GM12865 (cell line): ENCODE measurements around the gene RNF223.
"Not testable (repeated sequence)": the region's sequence is repeated elsewhere in the genome, so short reads cannot be mapped to it uniquely, and the experiment has no call there.

Experiments used
- DNase-seq: peaks from one replicate; pipeline ENCODE4 v3.0.0; 2010; ENCODE audit warnings: low read depth
- H3K4me3 ChIP-seq: 2 replicates; pipeline ENCODE4 v1.5.1; 2011; ENCODE audit warnings: mild to moderate bottlenecking, low read depth, low read length, control low read depth
- CTCF ChIP-seq: IDR thresholded peaks from 2 replicates; pipeline ENCODE4 v1.5.1; 2011; ENCODE audit warnings: low read length, control low read depth, low read depth, inconsistent platforms; ENCODE audit not compliant: insufficient read depth; ENCODE audit errors: missing control alignments

Gene RNF223

GRCh38 chr1:1081311-1082238 lies 7.5 kb upstream of the RNF223 start:
- no peak overlapping the region for H3K4me3 ChIP-seq
- TF ChIP-seq CTCF, result no peak
- DNase-seq, result no peak

DNA sequence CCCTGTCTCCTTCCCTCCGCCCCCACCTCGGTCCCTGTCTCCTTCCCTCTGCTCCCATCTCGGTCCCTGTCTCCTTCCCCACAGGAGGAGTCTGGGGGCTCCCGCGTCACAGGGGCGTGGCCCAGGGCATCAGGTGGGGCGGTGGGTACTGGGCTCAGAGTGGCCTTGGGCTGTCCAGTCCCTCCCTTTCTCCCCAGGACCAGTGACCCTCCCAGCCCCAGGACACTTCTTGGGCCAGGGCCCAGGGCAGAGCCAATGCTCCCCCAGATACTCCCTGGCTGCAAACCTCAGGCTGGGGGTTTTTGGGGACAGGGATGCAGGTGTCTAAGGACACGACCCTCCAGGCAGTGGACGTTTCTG lies 6.8 kb upstream of the RNF223 start:
- DNase-seq, result no peak
- no peak for TF ChIP-seq CTCF

GRCh38 chr1:1080122-1080757 lies 6.1 kb upstream of the RNF223 start:
- H3K4me3 ChIP-seq, result no peak overlapping the region; the same call in 1 of the 2 replicates
- TF ChIP-seq CTCF, result no peak
- no peak for DNase-seq

More for the DNA sequence above, 6.8 kb upstream of the RNF223 start:
- H3K4me3 ChIP-seq, result no peak overlapping the region

DNA sequence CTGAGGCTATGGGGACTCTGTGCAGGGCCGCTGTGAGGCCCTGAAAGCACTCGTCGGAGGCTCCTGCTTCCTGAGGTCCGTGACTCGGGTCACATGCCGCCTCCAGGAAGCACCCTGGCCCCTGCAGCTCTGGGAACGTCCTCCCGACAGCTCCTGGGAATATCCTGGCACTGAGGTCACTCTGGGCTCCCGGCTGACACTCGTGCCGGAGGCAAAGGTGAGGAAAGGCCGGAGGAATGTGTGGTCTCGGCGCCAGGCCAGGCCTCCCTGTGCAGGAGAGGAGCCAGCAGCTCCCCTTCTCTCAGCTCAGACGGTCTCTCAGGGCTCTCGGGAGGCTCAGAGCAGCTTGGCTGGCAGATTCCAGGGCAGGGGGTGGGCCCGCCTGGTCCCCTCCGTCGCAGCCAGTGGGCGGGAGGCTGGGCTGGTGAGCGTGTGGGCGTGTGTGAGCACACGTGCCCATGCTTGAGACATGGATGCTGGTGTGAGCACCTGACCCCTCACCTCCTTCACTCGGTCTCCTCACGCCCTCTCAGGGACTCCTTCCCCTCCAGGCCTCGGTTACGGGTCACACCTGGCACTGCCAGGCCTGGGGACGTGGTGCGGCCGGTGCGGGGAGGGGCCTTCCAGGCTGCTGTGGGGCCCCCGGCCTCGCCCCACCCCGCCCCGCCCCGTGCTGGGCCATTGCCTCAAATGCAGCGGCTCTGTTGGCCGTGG lies 5.5 kb upstream of the RNF223 start:
- TF ChIP-seq CTCF, result no peak
- DNase-seq, result peak; percentile 55
- peak overlapping the region; percentile 28 for H3K4me3 ChIP-seq

- not testable (repeated sequence) for H3K4me3 ChIP-seq, DNase-seq
Observed at GRCh38 chr1:1077396-1077795, 3.3 kb upstream of the RNF223 start.

DNA sequence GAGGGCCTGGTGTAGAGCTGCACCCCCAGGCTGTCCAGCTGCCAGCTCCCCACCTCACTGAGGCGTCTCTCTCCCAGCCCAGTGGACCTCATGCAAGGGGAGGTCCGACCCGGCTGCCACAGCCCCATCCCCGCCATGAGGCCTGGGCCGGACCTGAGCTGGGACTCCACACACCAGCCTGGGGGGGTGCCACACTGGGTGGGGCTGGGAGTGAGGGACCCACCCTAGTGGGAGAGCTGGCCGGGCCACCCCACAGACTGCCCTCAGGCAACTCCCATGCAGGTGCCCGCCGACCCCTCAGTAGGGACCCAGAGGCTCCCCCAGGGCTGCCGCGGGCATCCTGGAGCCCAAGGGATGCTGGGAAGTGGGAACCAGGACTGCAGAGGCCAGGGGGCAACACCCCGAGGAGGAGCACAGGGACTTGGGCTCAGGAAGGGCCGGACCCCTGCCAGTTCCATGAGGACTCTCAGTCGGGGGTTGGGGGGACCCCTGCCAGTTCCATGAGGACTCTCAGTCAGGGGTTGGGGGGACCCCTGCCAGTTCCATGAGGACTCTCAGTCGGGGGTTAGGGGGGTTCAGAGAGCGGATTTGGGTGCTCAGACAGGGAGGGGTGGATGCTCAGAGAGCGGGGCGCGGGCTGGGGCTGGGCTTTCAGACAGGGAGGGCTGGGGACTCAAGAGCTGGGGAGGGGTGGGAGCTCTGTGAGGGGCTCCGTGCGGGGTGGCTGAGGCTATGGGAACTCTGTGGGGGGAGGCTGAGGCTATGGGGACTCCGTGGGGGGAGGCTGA lies 1.2 kb upstream of the RNF223 start:
- H3K4me3 ChIP-seq, result no peak overlapping the region
- no peak for DNase-seq
- no peak for TF ChIP-seq CTCF
